GM23248 (cell line): ENCODE data around the gene PACSIN1. TPM values are rescaled to one million over a fixed set of nuclear protein-coding genes. Genes with fewer than 3 reads are reported as not detected.

Experiments used
- DNase-seq: peaks from one replicate; pipeline ENCODE4 v3.0.0-alpha.2; 2015
- H2AFZ ChIP-seq: fragments of 200-600 bp; sonication (generic); 2 replicates; pipeline ENCODE4 v1.6.1; 2016; ENCODE audit warnings: antibody characterized with exemption
- H3F3A ChIP-seq: fragments of 200-600 bp; sonication (generic); 2 replicates; pipeline ENCODE4 v1.6.1; 2016; ENCODE audit warnings: mild to moderate bottlenecking, antibody characterized with exemption, mixed run types; ENCODE audit not compliant: insufficient read depth
- H3K27ac ChIP-seq: fragments of 200-600 bp; sonication (generic); 2 replicates; pipeline ENCODE4 v1.5.1; 2016; ENCODE audit warnings: mild to moderate bottlenecking
- H3K27me3 ChIP-seq: fragments of 200-600 bp; sonication (generic); replicated peaks from 2 replicates; pipeline ENCODE4 v1.6.1; 2016; ENCODE audit warnings: mild to moderate bottlenecking; ENCODE audit not compliant: insufficient read depth
- H3K36me3 ChIP-seq: fragments of 200-600 bp; sonication (generic); 2 replicates; pipeline ENCODE4 v1.6.1; 2016; ENCODE audit warnings: low read depth, mild to moderate bottlenecking
- H3K4me1 ChIP-seq: fragments of 200-600 bp; sonication (generic); 2 replicates; pipeline ENCODE4 v1.6.1; 2016; ENCODE audit warnings: mild to moderate bottlenecking; ENCODE audit not compliant: insufficient read depth
- H3K4me2 ChIP-seq: fragments of 200-600 bp; sonication (generic); one replicate; pipeline ENCODE4 v1.6.1; 2016; ENCODE audit warnings: mild to moderate bottlenecking; ENCODE audit not compliant: unreplicated experiment
- H3K4me3 ChIP-seq: fragments of 200-600 bp; sonication (generic); 2 replicates; pipeline ENCODE4 v1.5.1; 2016; ENCODE audit warnings: mild to moderate bottlenecking
- H3K79me2 ChIP-seq: fragments of 200-600 bp; sonication (generic); 2 replicates; pipeline ENCODE4 v1.6.1; 2016; ENCODE audit warnings: mild to moderate bottlenecking; ENCODE audit not compliant: insufficient read depth
- H3K9ac ChIP-seq: fragments of 200-600 bp; sonication (generic); 2 replicates; pipeline ENCODE4 v1.6.1; 2016; ENCODE audit warnings: mild to moderate bottlenecking
- H3K9me2 ChIP-seq: fragments of 200-600 bp; sonication (generic); 2 replicates; pipeline ENCODE4 v1.6.1; 2016; ENCODE audit warnings: mixed run types, mild to moderate bottlenecking, moderate library complexity; ENCODE audit not compliant: insufficient read depth
- H3K9me3 ChIP-seq: fragments of 200-600 bp; sonication (generic); one replicate; pipeline ENCODE4 v1.6.1; 2017; ENCODE audit warnings: low read depth
- H4K20me1 ChIP-seq: fragments of 200-600 bp; sonication (generic); 2 replicates; pipeline ENCODE4 v1.6.0; 2016; ENCODE audit not compliant: insufficient read depth
- EZH2 ChIP-seq: fragments of 200-600 bp; sonication (generic); IDR thresholded peaks from 2 replicates; pipeline ENCODE4 v1.6.1; 2018; ENCODE audit warnings: antibody characterized with exemption, mild to moderate bottlenecking; ENCODE audit not compliant: insufficient read depth, poor library complexity, severe bottlenecking
- EZH2phosphoT487 ChIP-seq: fragments of 200-600 bp; sonication (generic); IDR thresholded peaks from 2 replicates; pipeline ENCODE4 v1.6.1; 2018; ENCODE audit warnings: antibody characterized with exemption, moderate library complexity, mild to moderate bottlenecking, low read depth; ENCODE audit not compliant: insufficient read depth
- WGBS, 2 experiments: methylation state at CpG; one replicate each; pipeline ENCODE4 v1.1.6; 2015 to 2017; ENCODE audit warnings: low lambda C conversion rate in 2 of 2, low coverage in 1 of 2; ENCODE audit errors: missing lambda C conversion rate in 2 of 2; 5-methylcytosine and 5-hydroxymethylcytosine counted together
- in situ Hi-C: fragments of 300-500 bp; cut with MboI; formaldehyde crosslinking; loops from 2 replicates; pipeline ENCODE4 v1.15.0; 2020
- polyA plus RNA-seq: library from polyadenylated mRNA; unstranded; fragments of >200 nt; fragmentation: Nextera tagmentation; extraction: Ambion mirVana; gene quantifications from 2 replicates; pipeline ENCODE4 v1.2.1, GENCODE V29; 2016
- total RNA-seq: library from RNA; depleted of rRNA; stranded (reverse); fragments of >200 nt; shearing (Covaris generic); gene quantifications from 2 replicates; pipeline ENCODE4 v1.2.3, GENCODE V29; 2014

The PACSIN1 gene
- total and polyA plus RNA-seq, 2 experiments from 2014 or later: not detected

DNA sequence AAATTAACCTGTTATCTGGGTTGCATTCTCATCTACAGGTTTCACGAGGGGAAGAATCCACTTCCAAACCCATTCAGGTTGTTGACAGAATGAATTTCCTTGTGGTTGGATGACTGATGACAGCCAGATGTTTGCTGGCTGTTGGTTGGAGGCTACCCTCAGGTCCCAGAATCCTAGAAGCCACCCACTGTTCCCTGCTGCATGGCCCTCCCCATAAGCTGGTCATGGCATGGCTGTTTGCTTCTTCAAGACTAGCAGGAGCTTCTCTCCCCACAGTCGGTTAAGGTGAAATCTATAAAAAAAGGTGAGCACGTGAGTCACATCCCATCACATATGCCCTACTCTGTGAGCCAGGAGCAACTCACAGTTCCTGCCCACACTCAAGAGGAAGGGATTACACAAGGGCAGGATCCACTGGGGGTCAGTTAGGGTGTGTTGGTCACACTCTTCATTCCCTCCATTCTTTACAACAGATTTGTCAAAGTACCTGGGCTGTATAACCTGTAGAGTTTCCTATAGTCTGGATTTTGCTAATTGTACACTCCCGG, 20.5 kb upstream of the PACSIN1 start:
- DNase-seq: no peak
- Histone ChIP-seq H3K9me3 (no peaks in the 10 kb centered on the region), H3K4me3 (no peak overlapping the region), H3K36me3 (no peaks in the 10 kb centered on the region), H4K20me1 (no peaks in the 10 kb centered on the region), H3K4me2 (no peak overlapping the region), H3K9ac (no peak overlapping the region), H3F3A (no peaks in the 10 kb centered on the region), H3K27me3 (no peaks in the 10 kb centered on the region), H3K9me2 (no peaks in the 10 kb centered on the region), H2AFZ (no peak overlapping the region), H3K27ac (no peak overlapping the region), H3K79me2 (no peaks in the 10 kb centered on the region), H3K4me1 (no peaks in the 10 kb centered on the region)
- 49 to 50% methylated on average over 4 of the region's 4 CpGs for WGBS, 2 experiments
- in situ Hi-C loops: no loop called here
- no peak for TF ChIP-seq EZH2
- TF ChIP-seq EZH2phosphoT487: no peak

DNA sequence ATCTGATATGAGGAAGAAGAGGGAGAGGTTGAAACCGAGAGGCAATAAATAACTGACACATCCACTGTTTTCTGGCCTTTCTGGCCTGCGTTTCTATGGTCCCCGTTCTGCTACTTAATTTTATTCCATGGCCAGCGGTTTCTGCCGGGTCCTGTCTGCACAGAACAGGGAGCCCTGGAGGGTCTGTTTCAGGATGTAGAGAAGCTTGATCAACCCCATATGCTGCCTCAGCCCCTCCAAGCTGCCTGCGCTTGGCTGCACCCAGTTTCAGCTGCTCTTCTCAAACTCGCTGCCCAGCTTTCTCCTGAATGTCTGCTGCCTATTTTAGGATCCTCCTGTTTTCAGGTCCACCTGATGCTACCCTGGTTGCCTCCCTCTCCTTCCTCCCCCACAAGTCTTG, 18.5 kb upstream of the PACSIN1 start:
- no peak overlapping the region for H3K4me3 ChIP-seq
- H3K9ac ChIP-seq: no peak overlapping the region
- TF ChIP-seq EZH2: no peak
- TF ChIP-seq EZH2phosphoT487: no peak
- no peaks in the 10 kb centered on the region for H3K27me3 ChIP-seq
- H3K79me2 ChIP-seq: no peaks in the 10 kb centered on the region
- WGBS, 2 experiments: 36 to 40% methylated on average over 7 of the region's 7 CpGs
- no peaks in the 10 kb centered on the region for H4K20me1 ChIP-seq
- H3K9me3 ChIP-seq: no peaks in the 10 kb centered on the region
- in situ Hi-C loops: no loop called here
- DNase-seq: no peak
- H3K4me2 ChIP-seq: no peak overlapping the region
- no peaks in the 10 kb centered on the region for H3K36me3 ChIP-seq
- H3K4me1 ChIP-seq: no peaks in the 10 kb centered on the region
- H2AFZ ChIP-seq: no peak overlapping the region
- no peaks in the 10 kb centered on the region for H3K9me2 ChIP-seq
- no peaks in the 10 kb centered on the region for H3F3A ChIP-seq
- H3K27ac ChIP-seq: no peak overlapping the region

DNA sequence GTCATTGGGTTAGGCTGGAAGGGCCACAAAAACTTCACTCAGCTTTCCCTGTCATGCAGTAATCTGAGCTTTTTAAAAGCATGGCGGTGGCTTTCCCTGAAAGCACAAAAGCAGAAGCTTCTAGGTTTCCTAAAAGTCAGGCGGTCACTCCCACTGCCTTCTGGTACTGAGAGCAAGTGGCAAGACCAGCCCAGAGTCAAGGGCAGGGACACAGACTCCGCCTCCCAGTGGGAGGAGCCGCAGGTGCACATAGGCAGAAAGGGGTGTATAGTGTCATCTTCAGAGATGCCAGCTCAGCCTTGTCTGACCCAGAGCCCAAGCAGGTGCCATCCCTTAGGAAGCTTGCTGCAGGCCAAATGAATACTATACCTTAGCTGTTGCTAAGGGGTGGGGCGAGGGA, 18.0 kb upstream of the PACSIN1 start:
- Histone ChIP-seq H2AFZ (no peak overlapping the region), H3K36me3 (no peaks in the 10 kb centered on the region), H4K20me1 (no peaks in the 10 kb centered on the region), H3K9me2 (no peaks in the 10 kb centered on the region), H3K4me3 (no peak overlapping the region), H3K4me2 (no peak overlapping the region), H3K27me3 (no peaks in the 10 kb centered on the region), H3K9ac (no peak overlapping the region), H3K4me1 (no peaks in the 10 kb centered on the region), H3K79me2 (no peaks in the 10 kb centered on the region), H3K9me3 (no peaks in the 10 kb centered on the region), H3F3A (no peaks in the 10 kb centered on the region), H3K27ac (no peak overlapping the region)
- TF ChIP-seq EZH2 (no peak), EZH2phosphoT487 (no peak)
- WGBS, 2 experiments: 39 to 44% methylated on average over 5 of the region's 5 CpGs
- no peak for DNase-seq
- in situ Hi-C loops: no loop called here

DNA sequence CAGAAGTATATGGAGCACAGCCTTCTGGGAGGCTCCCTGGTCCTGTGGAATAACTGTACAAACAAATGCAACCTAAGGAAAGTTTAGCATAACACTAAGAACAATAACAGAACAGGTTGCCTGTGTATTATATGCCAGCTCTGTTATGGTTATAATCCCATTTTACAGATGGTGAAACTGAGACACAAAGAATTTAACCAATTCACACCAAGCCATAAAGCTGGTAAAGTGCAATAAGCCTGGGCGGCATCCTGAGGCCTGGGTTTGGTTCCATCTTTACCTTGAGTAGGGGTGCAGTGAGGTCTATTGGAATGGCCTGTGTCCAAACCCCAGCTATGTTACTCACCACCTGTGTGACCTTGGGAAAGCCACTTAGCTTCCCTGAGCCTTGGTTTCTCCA, 14.7 kb upstream of the PACSIN1 start:
- Histone ChIP-seq H4K20me1 (no peaks in the 10 kb centered on the region), H3K36me3 (no peaks in the 10 kb centered on the region), H3F3A (no peaks in the 10 kb centered on the region), H2AFZ (no peak overlapping the region), H3K27me3 (no peaks in the 10 kb centered on the region), H3K79me2 (no peaks in the 10 kb centered on the region), H3K9ac (no peak overlapping the region), H3K4me3 (no peak overlapping the region), H3K27ac (no peak overlapping the region), H3K9me3 (no peaks in the 10 kb centered on the region), H3K4me1 (no peaks in the 10 kb centered on the region), H3K4me2 (no peak overlapping the region), H3K9me2 (no peaks in the 10 kb centered on the region)
- 81 to 88% methylated on average over 1 of the region's 1 CpG for WGBS, 2 experiments
- in situ Hi-C loops: no loop called here
- no peak for DNase-seq
- no peak for TF ChIP-seq EZH2phosphoT487
- TF ChIP-seq EZH2: no peak

DNA sequence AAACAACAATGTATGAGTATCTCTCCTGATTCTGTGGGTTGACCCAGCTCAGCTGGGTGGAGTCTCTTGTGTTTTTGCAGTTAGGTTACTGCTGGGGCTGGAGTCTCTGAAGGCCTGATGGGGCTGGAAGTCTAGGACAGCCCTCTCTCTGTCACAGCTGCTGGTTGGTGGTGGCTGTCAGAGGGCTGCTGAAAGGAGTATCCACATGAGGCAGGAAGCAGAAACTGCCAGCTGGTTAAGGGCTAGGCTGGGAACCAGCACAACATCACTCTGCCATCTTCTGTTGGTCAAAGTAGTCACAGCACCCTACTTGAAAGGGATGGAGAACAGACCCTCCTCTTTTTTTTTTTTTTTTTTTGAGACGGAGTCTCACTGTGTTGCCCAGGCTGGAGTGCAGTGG, 10.0 kb upstream of the PACSIN1 start:
- H3F3A ChIP-seq: no peaks in the 10 kb centered on the region
- H2AFZ ChIP-seq: no peak overlapping the region
- H3K27ac ChIP-seq: no peak overlapping the region
- WGBS, 2 experiments: 90 to 93% methylated on average over 1 of the region's 1 CpG
- no peaks in the 10 kb centered on the region for H3K79me2 ChIP-seq
- no peaks in the 10 kb centered on the region for H3K9me2 ChIP-seq
- no peak for DNase-seq
- H3K4me2 ChIP-seq: no peak overlapping the region
- no peaks in the 10 kb centered on the region for H3K36me3 ChIP-seq
- no peaks in the 10 kb centered on the region for H4K20me1 ChIP-seq
- H3K4me1 ChIP-seq: no peaks in the 10 kb centered on the region
- no peaks in the 10 kb centered on the region for H3K27me3 ChIP-seq
- no peak for TF ChIP-seq EZH2phosphoT487
- no peak for TF ChIP-seq EZH2
- no peaks in the 10 kb centered on the region for H3K9me3 ChIP-seq
- H3K4me3 ChIP-seq: no peak overlapping the region
- H3K9ac ChIP-seq: no peak overlapping the region
- in situ Hi-C loops: no loop called here
